NCI-H2227 treated with DMSO at 0.1 percent for 48 hours (cell line): ENCODE measurements around the gene TMEM185B.
"Not testable (repeated sequence)": the region's sequence is repeated elsewhere in the genome, so short reads cannot be mapped to it uniquely, and the experiment has no call there.

Experiments
- DNase-seq: peaks from one replicate; lab custom pipeline; 2025; lab: John Stamatoyannopoulos, UW

Gene TMEM185B

DNA sequence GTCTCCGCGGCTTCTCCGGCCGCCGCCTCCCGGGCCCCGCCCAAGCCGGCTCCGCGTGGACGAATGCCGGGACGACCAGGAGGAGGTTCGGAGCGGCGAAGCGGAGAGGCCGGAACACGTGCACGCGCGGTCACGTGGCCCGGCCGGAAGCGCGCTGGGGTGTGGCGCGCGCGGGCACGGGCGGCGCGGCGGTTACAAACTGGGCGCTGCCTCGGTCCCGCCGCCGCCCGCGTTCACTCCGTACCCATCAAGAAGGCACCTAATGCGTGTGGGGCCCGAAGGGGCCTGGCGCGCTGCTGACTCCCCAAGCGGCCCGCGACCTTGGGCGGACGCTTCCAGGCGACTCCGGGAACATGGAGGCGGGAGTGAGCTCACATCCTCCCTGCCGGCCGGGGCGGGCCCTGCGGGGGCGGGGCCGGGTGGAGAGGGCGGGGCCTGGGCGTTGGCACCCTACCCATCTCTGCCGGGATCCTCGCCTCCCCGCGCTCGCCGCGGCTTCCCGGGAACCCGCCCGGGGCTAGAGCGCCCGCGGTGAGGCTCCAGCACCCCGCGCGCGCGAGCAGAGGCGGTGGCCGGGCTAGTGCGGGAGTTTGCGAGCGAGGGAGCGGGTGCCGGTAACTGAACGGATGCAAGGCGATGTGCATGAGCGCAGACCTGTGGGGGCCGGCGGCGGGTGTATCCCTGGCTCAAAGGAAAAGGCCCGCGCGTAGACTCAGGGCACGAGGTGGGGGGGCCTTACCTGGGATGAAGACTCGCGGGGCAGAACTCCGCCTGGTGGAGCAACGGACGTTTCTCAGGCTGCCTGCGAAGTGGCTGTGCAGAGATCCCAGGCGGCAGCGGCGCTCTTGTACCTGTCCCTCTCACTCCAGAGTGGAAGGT, at the start of gene TMEM185B:
Gene TMEM185B (minus strand): TSS at position 367 of the 879 bp plus-strand sequence. CDS start 424 bp downstream, outside the sequence.
- peak; percentile 94 for DNase-seq

- no peak for DNase-seq
Observed at GRCh38 chr2:120271711-120272379, 48.6 kb upstream of the TMEM185B start.

DNA sequence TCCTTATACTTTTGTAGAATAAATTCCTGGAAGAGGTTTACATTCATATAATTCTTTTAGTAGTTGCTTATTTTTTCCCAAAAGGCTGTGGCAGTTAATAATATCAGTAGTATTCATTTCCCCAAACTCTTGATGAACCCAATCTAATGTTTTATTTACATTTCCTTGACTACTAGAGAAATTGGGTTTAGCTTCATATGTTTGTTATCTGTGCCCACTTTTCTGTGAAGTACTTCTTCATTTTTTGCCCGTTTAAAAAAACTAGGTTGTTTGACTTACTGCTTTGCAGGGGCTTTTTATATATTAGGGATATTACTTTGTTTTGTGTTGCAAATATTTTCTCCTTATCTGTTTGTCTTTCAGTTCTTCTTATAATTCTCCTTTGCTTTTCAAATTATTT, 46.6 kb upstream of the TMEM185B start:
- no peak for DNase-seq

GRCh38 chr2:120269076-120269744, 46.0 kb upstream of the TMEM185B start:
- no peak for DNase-seq

DNA sequence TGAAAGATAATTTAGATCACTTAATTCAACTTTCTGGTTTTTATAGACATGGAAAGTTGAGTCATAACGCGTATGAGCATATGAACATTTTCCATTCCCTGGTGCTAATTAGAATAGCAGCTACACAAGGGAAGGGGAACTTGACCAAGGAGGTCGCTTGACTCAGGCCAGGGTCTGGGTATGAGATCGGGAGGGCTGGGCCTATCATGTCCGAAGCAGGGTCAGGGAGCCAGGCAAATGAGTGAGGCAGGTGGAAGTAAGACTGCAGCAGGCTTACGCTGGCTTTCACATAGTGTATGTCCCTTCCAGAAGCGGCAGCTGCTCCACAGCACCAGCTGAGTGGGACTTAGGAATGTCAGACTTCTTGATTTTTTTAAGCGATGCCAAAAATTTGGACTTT, 44.1 kb upstream of the TMEM185B start:
- DNase-seq, result no peak

GRCh38 chr2:120265006-120265405, 41.8 kb upstream of the TMEM185B start:
- no peak for DNase-seq

DNA sequence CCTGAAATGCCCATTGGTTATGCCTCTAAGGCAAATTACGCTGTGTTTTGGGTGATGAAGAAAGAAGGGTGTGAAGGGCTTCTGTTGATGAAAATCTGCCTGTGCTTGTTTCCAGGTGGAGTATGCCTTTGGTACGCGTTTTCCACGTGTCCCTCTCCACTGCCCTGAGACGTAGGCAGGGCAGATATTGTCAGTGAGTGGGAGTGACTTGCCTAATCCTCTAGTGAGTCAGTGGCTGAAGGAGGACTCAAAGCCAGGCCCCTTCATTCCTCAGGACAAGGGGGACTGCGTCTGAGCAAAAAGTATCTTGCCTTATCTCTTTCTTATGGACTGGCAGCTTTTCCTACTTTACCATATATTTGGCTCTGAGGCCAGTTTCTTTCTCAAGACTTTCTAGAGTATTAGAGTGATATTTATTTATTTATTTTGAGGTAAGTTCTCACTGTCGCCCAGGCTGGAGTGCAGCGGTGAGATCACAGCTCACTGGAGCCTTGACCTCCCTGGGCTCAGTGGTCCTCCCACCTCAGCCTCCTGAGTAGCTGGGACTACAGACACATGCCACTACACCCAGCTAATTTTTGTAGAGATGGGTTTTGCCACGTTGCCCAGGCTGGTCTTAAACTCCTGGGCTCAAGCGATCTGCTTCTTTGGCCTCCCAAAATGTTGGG, 39.7 kb upstream of the TMEM185B start:
- no peak for DNase-seq

GRCh38 chr2:120262150-120262549, 39.0 kb upstream of the TMEM185B start:
- DNase-seq, result no peak

DNA sequence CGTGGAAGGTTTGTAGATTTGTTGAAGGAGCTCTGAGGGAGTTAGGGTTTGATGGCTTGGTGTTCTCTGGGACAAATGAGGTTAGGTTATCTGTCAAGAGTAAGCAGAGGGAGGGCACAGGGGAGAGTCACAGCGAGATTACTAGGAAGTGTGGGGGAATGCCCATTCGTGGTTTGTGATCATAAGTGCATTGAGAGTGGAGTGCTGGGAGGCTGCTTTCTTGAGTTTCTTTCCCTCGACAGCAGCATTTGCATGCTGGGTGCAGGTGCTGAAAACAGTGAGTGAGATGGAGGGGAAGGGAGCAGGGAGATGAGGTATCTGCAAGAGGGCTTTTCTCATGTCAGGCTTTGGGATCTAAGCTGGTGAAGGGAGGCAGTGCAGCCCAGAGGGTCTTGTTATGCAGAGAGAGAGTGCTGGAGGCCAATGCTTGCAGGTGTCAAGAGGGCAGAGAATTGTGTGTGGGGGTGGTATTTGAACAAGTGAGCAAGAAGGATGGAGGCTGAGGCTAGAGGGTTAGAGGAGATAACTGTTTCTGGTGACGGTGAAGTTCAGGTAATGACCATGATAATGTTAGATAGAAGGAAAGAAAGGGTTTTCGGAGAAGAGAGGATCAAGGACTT, 38.3 kb upstream of the TMEM185B start:
- DNase-seq, result no peak

DNA sequence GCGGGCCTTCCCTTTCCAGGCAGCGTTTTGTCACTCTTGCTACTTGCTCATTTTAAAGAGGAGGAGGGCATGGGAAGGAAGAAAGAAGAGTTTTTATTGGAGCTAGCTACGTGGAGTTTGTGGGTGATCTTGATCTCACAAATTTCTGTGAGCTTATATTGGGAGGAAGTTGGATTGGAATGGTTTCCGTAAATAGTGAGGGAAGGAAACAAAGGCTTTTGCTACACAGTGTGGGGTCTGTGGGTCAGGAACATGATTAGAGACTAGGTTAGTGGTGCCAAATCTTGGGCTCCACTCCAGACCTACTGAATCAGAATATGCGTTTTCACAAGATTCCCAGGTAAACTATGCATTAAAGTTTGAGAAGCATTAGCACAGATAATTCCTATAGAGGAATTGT, 37.5 kb upstream of the TMEM185B start:
- DNase-seq, result no peak

GRCh38 chr2:120259939-120260338, 36.7 kb upstream of the TMEM185B start:
- DNase-seq, result not testable (repeated sequence)

GRCh38 chr2:120258196-120258595, 35.0 kb upstream of the TMEM185B start:
- no peak for DNase-seq

DNA sequence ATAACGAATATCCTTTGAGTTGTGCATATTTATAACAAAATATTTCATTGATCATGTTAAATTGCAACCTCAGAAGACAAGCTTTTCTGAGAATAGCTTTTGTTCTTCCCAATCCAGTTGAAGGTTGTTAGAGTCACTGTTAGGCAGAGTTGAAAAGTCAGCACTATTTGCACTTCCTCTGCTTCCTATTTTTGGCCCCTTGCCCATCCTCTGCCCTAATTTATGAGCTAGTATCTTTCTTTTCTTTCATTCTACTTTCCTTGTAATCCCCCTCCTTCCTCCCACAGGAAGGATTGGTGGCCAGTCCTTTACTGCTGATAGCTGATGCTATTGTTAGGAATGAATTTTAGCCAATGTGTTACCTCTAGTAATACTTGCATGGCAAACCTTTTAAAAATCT, 34.3 kb upstream of the TMEM185B start:
- DNase-seq, result no peak

DNA sequence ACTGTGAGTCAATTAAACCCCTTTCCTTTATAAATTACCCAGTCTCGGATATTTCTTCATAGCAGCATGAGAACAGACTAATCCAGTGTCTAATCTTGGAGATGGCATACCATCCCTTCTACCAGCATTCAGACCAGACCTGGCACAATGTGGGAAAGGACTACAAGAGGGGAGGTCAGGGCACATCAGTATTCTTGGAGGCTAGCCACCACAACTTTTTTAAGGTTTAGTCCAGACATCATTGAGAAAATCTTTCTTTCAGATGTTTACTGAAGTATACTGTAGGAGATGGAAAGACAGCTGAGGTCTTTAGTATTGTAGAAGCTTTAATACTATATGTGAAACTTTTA, 33.4 kb upstream of the TMEM185B start:
- no peak for DNase-seq

DNA sequence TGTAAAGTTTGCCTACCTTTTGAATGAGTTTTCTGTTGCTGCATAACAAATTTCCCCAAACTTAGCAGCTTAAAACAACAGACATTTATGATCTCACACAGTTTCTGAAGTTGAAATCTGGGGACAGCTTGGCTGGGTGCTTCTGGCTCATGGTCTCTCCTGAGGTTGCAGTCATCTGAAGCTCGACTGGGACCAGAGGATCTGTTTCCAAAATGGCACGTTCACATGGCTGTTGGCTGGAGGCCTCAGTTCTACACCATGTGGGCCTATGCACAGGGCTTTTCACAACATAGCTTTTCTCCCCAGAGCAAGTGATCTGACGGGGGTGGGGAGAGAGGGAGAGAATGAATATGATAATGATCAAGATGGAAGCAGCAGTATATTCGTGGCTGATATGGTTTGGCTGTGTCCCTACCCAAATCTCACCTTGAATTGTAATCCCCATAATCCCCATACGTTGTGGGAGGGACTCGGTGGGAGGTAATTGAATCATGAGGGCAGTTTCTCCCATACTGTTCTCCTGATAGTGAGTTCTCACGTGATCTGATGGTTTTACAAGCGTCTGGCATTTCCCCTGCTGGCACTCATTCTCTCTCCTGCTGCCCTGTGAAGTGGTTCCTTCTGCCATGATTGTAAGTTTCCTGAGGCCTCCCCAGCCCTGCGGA, 32.9 kb upstream of the TMEM185B start:
- no peak for DNase-seq

DNA sequence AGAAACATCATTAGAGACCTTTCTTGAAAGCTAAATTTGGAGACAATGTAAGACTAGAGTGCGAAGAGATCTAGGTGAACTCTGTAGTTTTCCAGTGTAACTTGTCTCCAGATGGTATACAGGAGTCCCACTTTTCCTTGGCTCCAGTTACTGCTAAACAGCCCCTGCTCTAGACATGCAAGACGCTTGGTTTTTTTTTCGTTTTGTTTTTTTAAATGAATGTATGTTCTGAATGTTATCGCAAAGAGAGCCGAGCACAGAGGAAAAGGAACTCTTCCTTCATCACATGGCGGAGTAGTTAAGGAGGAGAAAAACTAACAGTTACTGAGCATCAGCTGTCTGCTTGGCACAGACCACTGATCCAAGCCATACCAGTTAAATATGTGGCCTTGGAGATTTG, 31.9 kb upstream of the TMEM185B start:
- DNase-seq, result no peak

DNA sequence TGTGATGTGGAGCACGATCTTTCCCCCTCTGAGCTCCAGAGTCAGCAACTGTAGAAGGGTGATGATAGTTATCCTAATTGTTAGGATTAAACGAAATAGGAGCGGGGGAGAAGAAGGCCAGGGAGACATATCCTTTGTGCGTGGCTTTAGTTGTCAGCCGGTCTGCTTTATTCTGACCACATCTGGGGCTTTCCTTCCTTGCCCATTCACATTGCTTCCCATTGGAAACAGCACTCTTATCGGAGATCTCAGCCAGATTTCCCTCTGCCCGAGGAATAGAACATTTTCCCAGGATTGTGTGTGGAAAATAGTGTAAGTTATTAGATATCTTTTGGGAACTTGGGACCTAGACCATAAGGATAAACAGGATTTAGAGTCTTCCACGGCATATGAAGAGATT, 31.0 kb upstream of the TMEM185B start:
- DNase-seq, result no peak

GRCh38 chr2:120253021-120253882, 30.1 kb upstream of the TMEM185B start:
- peak; percentile 59 for DNase-seq

DNA sequence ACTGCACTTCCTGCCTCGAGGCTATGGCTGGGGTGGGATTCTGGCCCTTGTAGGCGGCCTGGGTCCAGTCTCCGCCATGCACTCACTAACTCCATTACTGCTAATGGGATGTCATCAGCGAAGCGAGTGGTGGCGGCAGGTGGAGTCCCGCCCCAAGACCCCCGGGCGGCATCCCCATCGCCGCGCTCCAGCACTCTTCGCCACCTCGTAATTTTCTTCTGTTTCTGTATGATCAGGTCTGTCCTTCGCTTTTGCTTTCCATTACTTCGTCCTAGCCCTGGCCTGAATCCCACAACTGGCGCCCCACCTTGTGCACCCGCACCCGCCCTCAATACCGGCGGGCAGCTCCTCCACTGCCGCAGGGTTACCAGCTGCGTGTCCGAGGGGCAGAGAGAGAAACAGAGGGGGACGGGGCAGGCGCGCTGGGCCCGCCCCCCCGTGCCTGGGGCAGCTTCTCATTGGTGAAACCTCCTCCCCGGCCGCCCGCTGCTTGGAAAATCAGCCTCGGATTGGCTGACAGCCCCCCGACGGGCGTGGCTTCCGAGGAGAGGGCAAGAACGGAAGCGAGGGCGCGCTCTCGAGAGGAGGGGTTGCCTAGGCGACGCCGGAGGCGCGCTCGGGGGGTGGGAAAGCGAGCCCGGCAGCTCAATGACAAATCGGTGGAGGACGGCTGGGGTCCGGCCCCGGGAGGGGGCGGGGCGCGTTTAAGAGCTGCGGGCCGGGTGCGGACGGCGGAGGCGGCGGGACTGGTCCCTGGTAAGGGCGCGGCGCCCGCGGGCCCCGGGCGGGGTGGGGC, 29.2 kb upstream of the TMEM185B start, which contains the start of gene RALB:
Gene RALB (plus strand): TSS at position 628 of the 796 bp plus-strand sequence. CDS start 25,813 bp downstream, outside the sequence.
- DNase-seq, result peak; percentile 98
